MM.1S (cell line): Measurements from ENCODE around the gene RRAGD.

Source experiments
- DNase-seq: peaks from one replicate; pipeline ENCODE4 v3.0.0-alpha.2; 2015
- H2AFZ ChIP-seq: fragments of 300-600 bp; sonication (generic); 2 replicates; pipeline ENCODE4 v1.6.0; 2016; ENCODE audit warnings: antibody characterized with exemption, low read length
- H3F3A ChIP-seq: fragments of 300-600 bp; sonication (generic); 2 replicates; pipeline ENCODE4 v1.6.1; 2016; ENCODE audit warnings: mild to moderate bottlenecking, antibody characterized with exemption, low read length, moderate library complexity, mixed read lengths; ENCODE audit not compliant: insufficient read depth
- H3K27ac ChIP-seq: fragments of 300-600 bp; sonication (generic); 2 replicates; pipeline ENCODE4 v1.5.1; 2016; ENCODE audit warnings: mild to moderate bottlenecking, low read length
- H3K27me3 ChIP-seq: fragments of 300-600 bp; sonication (generic); replicated peaks from 2 replicates; pipeline ENCODE4 v1.6.0; 2016; ENCODE audit warnings: low read length; ENCODE audit not compliant: insufficient read depth
- H3K36me3 ChIP-seq: fragments of 300-600 bp; sonication (generic); replicated peaks from 2 replicates; pipeline ENCODE4 v1.6.1; 2016; ENCODE audit warnings: mild to moderate bottlenecking, low read length, mixed read lengths; ENCODE audit not compliant: insufficient read depth
- H3K4me1 ChIP-seq: fragments of 300-600 bp; sonication (generic); 2 replicates; pipeline ENCODE4 v1.6.1; 2016; ENCODE audit warnings: low read length, mixed read lengths
- H3K4me2 ChIP-seq: fragments of 300-600 bp; sonication (generic); 2 replicates; pipeline ENCODE4 v1.6.0; 2016; ENCODE audit warnings: low read depth, low read length
- H3K4me3 ChIP-seq: fragments of 300-600 bp; sonication (generic); 2 replicates; pipeline ENCODE4 v1.5.1; 2016; ENCODE audit warnings: low read length, mixed read lengths
- H3K79me2 ChIP-seq: fragments of 300-600 bp; sonication (generic); 2 replicates; pipeline ENCODE4 v1.6.1; 2016; ENCODE audit warnings: mixed run types, low read length, mixed read lengths
- H3K9ac ChIP-seq: fragments of 300-600 bp; sonication (generic); 2 replicates; pipeline ENCODE4 v1.6.1; 2016; ENCODE audit warnings: low read length, mixed read lengths
- H3K9me2 ChIP-seq: fragments of 300-600 bp; sonication (generic); replicated peaks from 2 replicates; pipeline ENCODE4 v1.6.1; 2016; ENCODE audit warnings: mild to moderate bottlenecking, low read length, mixed read lengths; ENCODE audit not compliant: insufficient read depth
- H3K9me3 ChIP-seq: fragments of 300-600 bp; sonication (generic); replicated peaks from 2 replicates; pipeline ENCODE4 v1.6.1; 2016; ENCODE audit warnings: mild to moderate bottlenecking, low read length, mixed read lengths; ENCODE audit not compliant: insufficient read depth
- H4K20me1 ChIP-seq: fragments of 300-600 bp; sonication (generic); 2 replicates; pipeline ENCODE4 v1.6.1; 2016; ENCODE audit warnings: mild to moderate bottlenecking, low read length, moderate library complexity, mixed read lengths; ENCODE audit not compliant: insufficient read depth
- CTCF ChIP-seq: fragments of 300-600 bp; sonication (generic); IDR thresholded peaks from 2 replicates; pipeline ENCODE4 v1.5.1; 2016; ENCODE audit warnings: antibody characterized with exemption, low read length, mixed read lengths
- EZH2 ChIP-seq: fragments of 300-600 bp; sonication (generic); optimal IDR thresholded peaks from 2 replicates; pipeline ENCODE3; 2017; ENCODE audit warnings: low read depth, mild to moderate bottlenecking, antibody characterized with exemption, low read length, mixed read lengths
- EZH2phosphoT487 ChIP-seq: fragments of 300-600 bp; sonication (generic); IDR thresholded peaks from 2 replicates; pipeline ENCODE4 v1.6.1; 2018; ENCODE audit warnings: antibody characterized with exemption, low read length

Gene RRAGD

DNA sequence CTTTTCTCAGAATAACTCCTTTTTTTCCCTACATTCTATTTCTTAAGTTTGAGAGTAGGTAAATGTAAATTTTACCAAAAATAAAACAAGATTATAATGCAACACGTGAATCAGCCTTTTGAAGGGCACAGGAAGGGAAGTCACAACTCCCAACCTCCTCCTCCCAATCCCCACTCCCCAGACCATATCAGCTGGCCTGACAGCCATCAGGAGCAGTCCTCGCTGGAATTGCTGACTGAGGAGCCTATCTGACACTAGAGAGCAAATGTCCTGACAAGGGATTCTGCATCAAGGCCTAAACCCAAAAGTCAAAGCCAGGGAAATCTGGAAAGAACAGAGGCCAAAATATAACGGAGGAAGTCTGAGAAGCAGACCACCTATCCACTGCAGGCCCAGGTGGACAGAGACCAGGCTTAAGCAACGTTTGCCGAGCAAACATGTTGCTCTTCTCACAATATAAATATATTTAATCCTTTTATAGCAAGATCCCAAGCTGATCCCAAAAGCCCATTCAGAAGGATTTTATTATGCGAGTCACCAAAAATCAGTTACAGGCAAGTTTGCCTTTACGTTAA is 2.5 kb downstream of the RRAGD start:
- no peak for DNase-seq
- Histone ChIP-seq H3K9ac (peak overlapping the region; percentile 84; the same call in 1 of the 2 replicates), H3K36me3 (no peaks in the 10 kb centered on the region), H3K4me2 (peak overlapping the region; percentile 88), H3K27me3 (no peaks in the 10 kb centered on the region), H3K4me3 (peak overlapping the region; percentile 94; the same call in 1 of the 2 replicates), H3K79me2 (peaks cover 87% of the 10 kb centered on the region), H4K20me1 (peaks cover 9% of the 10 kb centered on the region; the same call in 1 of the 2 replicates), H2AFZ (no peak overlapping the region), H3F3A (peaks cover 15% of the 10 kb centered on the region), H3K9me2 (no peaks in the 10 kb centered on the region), H3K27ac (no peak overlapping the region), H3K9me3 (no peaks in the 10 kb centered on the region), H3K4me1 (peaks cover 15% of the 10 kb centered on the region)
- TF ChIP-seq CTCF, result no peak
- no peak for TF ChIP-seq EZH2
- no peak for TF ChIP-seq EZH2phosphoT487

DNA sequence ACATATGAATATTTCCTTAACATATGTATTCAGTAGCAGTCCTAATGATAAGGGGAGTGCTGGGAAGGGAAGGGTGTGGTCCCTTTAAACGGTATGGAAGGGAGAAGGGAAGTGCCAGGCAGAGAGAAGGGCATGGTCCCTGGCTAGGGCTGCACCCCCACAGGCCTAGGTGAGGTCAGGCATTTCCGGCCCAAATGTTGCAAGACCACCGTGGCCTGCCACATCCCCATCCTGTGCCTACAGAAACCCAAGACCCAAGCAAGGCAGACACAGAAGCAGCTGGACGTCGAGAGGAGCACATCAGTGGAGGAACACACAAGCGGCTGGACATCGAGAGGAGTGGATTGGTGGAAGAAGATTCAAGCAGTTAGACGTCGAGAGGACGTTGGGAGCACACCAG is 5.9 kb downstream of the RRAGD start:
- no peaks in the 10 kb centered on the region for H3K9me2 ChIP-seq
- no peak overlapping the region for H2AFZ ChIP-seq
- no peak overlapping the region for H3K9ac ChIP-seq
- peaks cover 16% of the 10 kb centered on the region; the same call in 1 of the 2 replicates for H4K20me1 ChIP-seq
- H3K27ac ChIP-seq, result no peak overlapping the region
- no peak for TF ChIP-seq EZH2phosphoT487
- TF ChIP-seq EZH2, result no peak
- TF ChIP-seq CTCF, result no peak
- peaks cover 100% of the 10 kb centered on the region for H3K79me2 ChIP-seq
- H3K4me3 ChIP-seq, result no peak overlapping the region
- no peak for DNase-seq
- H3K36me3 ChIP-seq, result no peaks in the 10 kb centered on the region
- peaks cover 12% of the 10 kb centered on the region for H3K4me1 ChIP-seq
- H3K4me2 ChIP-seq, result no peak overlapping the region
- no peaks in the 10 kb centered on the region for H3K27me3 ChIP-seq
- no peaks in the 10 kb centered on the region for H3K9me3 ChIP-seq
- peaks cover 10% of the 10 kb centered on the region for H3F3A ChIP-seq

DNA sequence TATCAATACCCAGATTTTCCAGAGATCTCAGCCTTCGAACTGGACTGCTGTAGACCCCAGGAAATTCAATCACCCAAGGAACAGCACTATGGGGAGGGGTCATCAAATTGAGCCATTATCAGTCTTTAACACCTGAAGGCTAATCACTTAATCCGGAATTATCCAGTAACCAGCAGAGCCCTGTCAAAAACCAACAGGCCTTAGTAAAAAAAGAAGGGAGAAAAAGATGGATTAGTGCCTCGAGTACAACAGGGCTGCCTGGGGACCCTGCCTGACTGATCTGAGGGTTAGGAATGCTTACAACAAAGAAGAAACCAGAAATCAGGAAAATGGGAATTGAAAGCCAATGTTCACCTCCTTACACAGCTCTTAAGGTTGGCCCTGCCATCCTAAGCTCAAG is 7.6 kb downstream of the RRAGD start:
- Histone ChIP-seq H3K79me2 (peaks cover 100% of the 10 kb centered on the region), H3K4me1 (peaks cover 10% of the 10 kb centered on the region), H2AFZ (no peak overlapping the region), H3K27ac (no peak overlapping the region), H3K4me2 (no peak overlapping the region), H3K9me3 (no peaks in the 10 kb centered on the region), H3K4me3 (no peak overlapping the region), H3K27me3 (no peaks in the 10 kb centered on the region), H3K36me3 (no peaks in the 10 kb centered on the region), H3K9ac (no peak overlapping the region), H3F3A (no peaks in the 10 kb centered on the region; the same call in 1 of the 2 replicates), H4K20me1 (peaks cover 16% of the 10 kb centered on the region; the same call in 1 of the 2 replicates), H3K9me2 (no peaks in the 10 kb centered on the region)
- no peak for DNase-seq
- TF ChIP-seq EZH2phosphoT487, result no peak

DNA sequence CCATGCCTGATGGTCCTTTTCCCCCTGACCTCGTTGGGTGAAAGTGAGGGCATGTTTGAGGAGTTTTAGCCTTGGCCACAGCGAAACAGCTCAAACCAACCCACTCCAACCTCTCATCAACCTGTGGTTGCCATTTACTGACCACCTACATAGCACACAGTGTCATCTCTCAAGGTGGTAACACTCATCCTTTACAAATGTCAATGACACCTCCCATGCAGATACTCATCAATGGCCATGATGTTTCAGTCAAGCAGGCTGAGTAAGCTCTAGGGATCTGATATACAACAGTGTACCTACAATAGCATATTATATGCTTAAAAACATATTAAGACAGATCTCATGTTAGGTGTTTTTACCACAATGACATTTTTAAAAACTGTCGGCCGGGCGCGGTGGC is 9.3 kb downstream of the RRAGD start:
- no peak for TF ChIP-seq EZH2phosphoT487
- no peak for TF ChIP-seq CTCF
- no peak for TF ChIP-seq EZH2
- no peak for DNase-seq
- Histone ChIP-seq H2AFZ (no peak overlapping the region), H4K20me1 (peaks cover 13% of the 10 kb centered on the region; the same call in 1 of the 2 replicates), H3K27ac (no peak overlapping the region), H3K4me1 (peaks cover 8% of the 10 kb centered on the region; the same call in 1 of the 2 replicates), H3K36me3 (no peaks in the 10 kb centered on the region), H3K9ac (no peak overlapping the region), H3K4me3 (no peak overlapping the region), H3F3A (no peaks in the 10 kb centered on the region; the same call in 1 of the 2 replicates), H3K9me2 (no peaks in the 10 kb centered on the region), H3K4me2 (no peak overlapping the region), H3K9me3 (no peaks in the 10 kb centered on the region), H3K27me3 (no peaks in the 10 kb centered on the region), H3K79me2 (peaks cover 100% of the 10 kb centered on the region)
